Activated T-cell treated with anti-CD3 and anti-CD28 coated beads, Interleukin-2, amount 50 U/mL, for 4 hours (primary cell): Measurements from ENCODE around the gene ANKRD39. TPM values are rescaled to one million over a fixed set of nuclear protein-coding genes. Genes with fewer than 3 reads are reported as not detected.
A peak's percentile ranks its signal among the peaks of the same experiment; 100 is the strongest.

Experiments
- ATAC-seq, 2 donors: fragments of 200-7000 bp; cut with Tn5 transposase; one replicate each; pipeline ENCODE4 v1.10.0; 2021
- DNase-seq: peaks from one replicate; pipeline ENCODE4 v3.0.0-alpha.2; 2020
- H3K27me3 Mint-ChIP-seq: one replicate; pipeline ENCODE4 v1.8.0; 2021; ENCODE audit warnings: low read depth, mixed read lengths
- H3K36me3 Mint-ChIP-seq: one replicate; pipeline ENCODE4 v1.8.0; 2022; ENCODE audit warnings: mixed read lengths; ENCODE audit not compliant: insufficient read depth
- H3K4me1 Mint-ChIP-seq: one replicate; pipeline ENCODE4 v1.8.0; 2021; ENCODE audit warnings: low read depth, mixed read lengths
- H3K4me3 Mint-ChIP-seq: one replicate; pipeline ENCODE4 v1.8.0; 2021; ENCODE audit warnings: mild to moderate bottlenecking, moderate library complexity, mixed read lengths
- H3K9me3 Mint-ChIP-seq: one replicate; pipeline ENCODE4 v1.8.0; 2021; ENCODE audit warnings: mixed read lengths
- total RNA-seq, 3 donors: library from RNA; stranded (reverse); gene quantifications; one replicate each; pipeline ENCODE4 v1.2.1, GENCODE V29; 2021

The ANKRD39 gene
- total RNA-seq, 3 donors from 2014 or later, result 42.4 to 44.4 (median 44.3) TPM

GRCh38 chr2:96860065-96861029 is 2.5 kb upstream of the ANKRD39 start:
- DNase-seq (peak; percentile 50), ATAC-seq (no peak)
- Mint-ChIP-seq H3K36me3 (peaks cover 7% of the 10 kb centered on the region), H3K9me3 (no peaks in the 10 kb centered on the region), H3K4me1 (peaks cover 30% of the 10 kb centered on the region), H3K4me3 (peak overlapping the region; percentile 13), H3K27me3 (no peaks in the 10 kb centered on the region)

- H3K27me3 Mint-ChIP-seq, result no peaks in the 10 kb centered on the region
- DNase-seq, result no peak
- ATAC-seq, result no peak
- peaks cover 33% of the 10 kb centered on the region for H3K4me1 Mint-ChIP-seq
- H3K36me3 Mint-ChIP-seq, result peaks cover 10% of the 10 kb centered on the region
- no peak overlapping the region for H3K4me3 Mint-ChIP-seq
- no peaks in the 10 kb centered on the region for H3K9me3 Mint-ChIP-seq
Observed at GRCh38 chr2:96859681-96860064, 1.9 kb upstream of the ANKRD39 start.

- H3K4me1 Mint-ChIP-seq, result peaks cover 33% of the 10 kb centered on the region
- no peak for ATAC-seq
- DNase-seq, result no peak
- H3K4me3 Mint-ChIP-seq, result peak overlapping the region; percentile 70
- H3K9me3 Mint-ChIP-seq, result no peaks in the 10 kb centered on the region
- H3K36me3 Mint-ChIP-seq, result peaks cover 14% of the 10 kb centered on the region
- H3K27me3 Mint-ChIP-seq, result no peaks in the 10 kb centered on the region
Observed at GRCh38 chr2:96859099-96859649, 1.4 kb upstream of the ANKRD39 start.

GRCh38 chr2:96856776-96857666 is 795 bp downstream of the ANKRD39 start:
- ATAC-seq, result peak; percentile 1 to 4
- Mint-ChIP-seq H3K27me3 (no peaks in the 10 kb centered on the region), H3K4me1 (peaks cover 33% of the 10 kb centered on the region), H3K9me3 (no peaks in the 10 kb centered on the region), H3K4me3 (peak overlapping the region; percentile 84), H3K36me3 (peaks cover 14% of the 10 kb centered on the region)
- DNase-seq, result no peak

- no peak overlapping the region for H3K4me3 Mint-ChIP-seq
- no peaks in the 10 kb centered on the region for H3K9me3 Mint-ChIP-seq
- peaks cover 19% of the 10 kb centered on the region for H3K36me3 Mint-ChIP-seq
- no peak for DNase-seq
- no peaks in the 10 kb centered on the region for H3K27me3 Mint-ChIP-seq
- ATAC-seq, result no peak
- H3K4me1 Mint-ChIP-seq, result peaks cover 14% of the 10 kb centered on the region
Observed at GRCh38 chr2:96853321-96853720, 4.5 kb downstream of the ANKRD39 start.

GRCh38 chr2:96852667-96853066 is 5.1 kb downstream of the ANKRD39 start:
- H3K9me3 Mint-ChIP-seq, result no peaks in the 10 kb centered on the region
- no peak overlapping the region for H3K4me3 Mint-ChIP-seq
- ATAC-seq, result no peak
- H3K27me3 Mint-ChIP-seq, result no peaks in the 10 kb centered on the region
- no peak for DNase-seq
- peaks cover 14% of the 10 kb centered on the region for H3K4me1 Mint-ChIP-seq
- peaks cover 21% of the 10 kb centered on the region for H3K36me3 Mint-ChIP-seq

- ATAC-seq (no peak), DNase-seq (no peak)
- no peaks in the 10 kb centered on the region for H3K27me3 Mint-ChIP-seq
- peaks cover 15% of the 10 kb centered on the region for H3K36me3 Mint-ChIP-seq
- no peak overlapping the region for H3K4me3 Mint-ChIP-seq
- no peaks in the 10 kb centered on the region for H3K4me1 Mint-ChIP-seq
- H3K9me3 Mint-ChIP-seq, result no peaks in the 10 kb centered on the region
Observed at GRCh38 chr2:96848264-96848663, 9.6 kb downstream of the ANKRD39 start.

GRCh38 chr2:96847586-96847985 is 10.2 kb downstream of the ANKRD39 start:
- DNase-seq (no peak), ATAC-seq (no peak)
- Mint-ChIP-seq H3K4me3 (no peak overlapping the region), H3K9me3 (no peaks in the 10 kb centered on the region), H3K4me1 (no peaks in the 10 kb centered on the region), H3K27me3 (no peaks in the 10 kb centered on the region), H3K36me3 (peaks cover 11% of the 10 kb centered on the region)

GRCh38 chr2:96846825-96847224 is 11.0 kb downstream of the ANKRD39 start:
- no peak overlapping the region for H3K4me3 Mint-ChIP-seq
- H3K9me3 Mint-ChIP-seq, result no peaks in the 10 kb centered on the region
- H3K4me1 Mint-ChIP-seq, result no peaks in the 10 kb centered on the region
- no peaks in the 10 kb centered on the region for H3K27me3 Mint-ChIP-seq
- H3K36me3 Mint-ChIP-seq, result peaks cover 11% of the 10 kb centered on the region
- DNase-seq (no peak), ATAC-seq (no peak)

GRCh38 chr2:96844405-96844808 is 13.4 kb downstream of the ANKRD39 start:
- Mint-ChIP-seq H3K9me3 (no peaks in the 10 kb centered on the region), H3K4me1 (peaks cover 4% of the 10 kb centered on the region), H3K27me3 (no peaks in the 10 kb centered on the region), H3K36me3 (peaks cover 5% of the 10 kb centered on the region), H3K4me3 (no peak overlapping the region)
- ATAC-seq, result no peak
- no peak for DNase-seq

- H3K36me3 Mint-ChIP-seq, result peaks cover 5% of the 10 kb centered on the region
- DNase-seq (no peak), ATAC-seq (no peak)
- H3K9me3 Mint-ChIP-seq, result no peaks in the 10 kb centered on the region
- H3K4me3 Mint-ChIP-seq, result no peak within 1 kb of the TSS
- H3K27me3 Mint-ChIP-seq, result no peaks in the 10 kb centered on the region
- H3K4me1 Mint-ChIP-seq, result peaks cover 8% of the 10 kb centered on the region
Observed at GRCh38 chr2:96843538-96844268, 14.1 kb downstream of the ANKRD39 start, which contains the start of gene ANKRD23. Gene ANKRD23 (minus strand): TSS chr2:96844021. CDS start chr2:96843992, 29 bp downstream.

- DNase-seq, result no peak
- ATAC-seq, result no peak
- peaks cover 12% of the 10 kb centered on the region for H3K4me1 Mint-ChIP-seq
- no peaks in the 10 kb centered on the region for H3K9me3 Mint-ChIP-seq
- H3K4me3 Mint-ChIP-seq, result no peak overlapping the region
- peaks cover 2% of the 10 kb centered on the region for H3K36me3 Mint-ChIP-seq
- H3K27me3 Mint-ChIP-seq, result no peaks in the 10 kb centered on the region
Observed at GRCh38 chr2:96842600-96842999, 15.2 kb downstream of the ANKRD39 start.

GRCh38 chr2:96841701-96842495 is 15.9 kb downstream of the ANKRD39 start:
- DNase-seq (no peak), ATAC-seq (no peak)
- H3K4me1 Mint-ChIP-seq, result peaks cover 12% of the 10 kb centered on the region
- no peaks in the 10 kb centered on the region for H3K27me3 Mint-ChIP-seq
- H3K9me3 Mint-ChIP-seq, result no peaks in the 10 kb centered on the region
- H3K36me3 Mint-ChIP-seq, result no peaks in the 10 kb centered on the region
- no peak overlapping the region for H3K4me3 Mint-ChIP-seq
